Cardiac fibroblast (primary cell): Measurements from ENCODE around the gene ATG14.
A peak's percentile ranks its signal among the peaks of the same experiment; 100 is the strongest.

Experiments
- DNase-seq, 2 donors: peaks; one replicate each; pipeline versions ENCODE4 v3.0.0 to v3.0.0-alpha.2; 2010; ENCODE audit warnings: low read depth in 2 of 2
- H3K4me3 ChIP-seq, 2 donors: replicated peaks in 1 of 2; 1 replicate in 1 of 2; 2 replicates in 1 of 2; pipeline ENCODE4 v1.5.1; 2011; ENCODE audit warnings: low read depth in 2 of 2, low read length in 2 of 2, mild to moderate bottlenecking in 2 of 2, moderate library complexity in 1 of 2
- TF ChIP-seq, protein P1 (sequence below): IDR thresholded peaks from one replicate; pipeline ENCODE4 v1.5.1; 2011; ENCODE audit warnings: low read depth, mild to moderate bottlenecking, low read length, inconsistent platforms

ATG14 gene

DNA sequence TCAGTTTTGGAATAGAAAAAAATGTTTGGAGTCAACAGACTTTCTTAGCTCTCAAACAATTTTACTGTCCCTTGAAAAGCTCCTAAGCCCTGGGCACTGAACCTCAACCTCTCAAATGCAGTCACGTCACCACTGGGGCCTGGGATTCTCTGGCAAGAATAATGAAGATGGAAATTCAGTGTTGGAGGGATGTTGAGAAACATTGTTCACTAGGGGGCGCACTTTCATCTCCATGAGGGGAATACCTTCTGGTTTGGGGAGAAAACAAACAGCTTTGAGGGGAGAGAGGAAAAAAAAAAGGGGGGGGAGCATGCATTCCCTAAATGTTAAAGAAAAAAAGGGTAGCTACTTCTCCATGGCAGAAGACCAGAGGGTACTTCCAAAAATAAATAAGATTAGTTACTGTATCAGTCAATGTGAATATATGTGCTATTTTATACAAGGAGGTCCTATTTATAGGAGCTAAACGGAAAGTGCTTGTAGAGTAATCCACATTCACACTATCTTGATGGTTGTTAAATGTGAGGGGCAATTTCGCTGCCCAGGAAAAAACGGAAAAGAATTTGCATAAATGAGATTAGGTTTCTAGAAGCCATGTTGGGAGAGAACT, 34.6 kb upstream of the ATG14 start:
- DNase-seq, result peak; percentile 90 to 92
- H3K4me3 ChIP-seq, result no peak overlapping the region
- TF ChIP-seq, protein P1, sequence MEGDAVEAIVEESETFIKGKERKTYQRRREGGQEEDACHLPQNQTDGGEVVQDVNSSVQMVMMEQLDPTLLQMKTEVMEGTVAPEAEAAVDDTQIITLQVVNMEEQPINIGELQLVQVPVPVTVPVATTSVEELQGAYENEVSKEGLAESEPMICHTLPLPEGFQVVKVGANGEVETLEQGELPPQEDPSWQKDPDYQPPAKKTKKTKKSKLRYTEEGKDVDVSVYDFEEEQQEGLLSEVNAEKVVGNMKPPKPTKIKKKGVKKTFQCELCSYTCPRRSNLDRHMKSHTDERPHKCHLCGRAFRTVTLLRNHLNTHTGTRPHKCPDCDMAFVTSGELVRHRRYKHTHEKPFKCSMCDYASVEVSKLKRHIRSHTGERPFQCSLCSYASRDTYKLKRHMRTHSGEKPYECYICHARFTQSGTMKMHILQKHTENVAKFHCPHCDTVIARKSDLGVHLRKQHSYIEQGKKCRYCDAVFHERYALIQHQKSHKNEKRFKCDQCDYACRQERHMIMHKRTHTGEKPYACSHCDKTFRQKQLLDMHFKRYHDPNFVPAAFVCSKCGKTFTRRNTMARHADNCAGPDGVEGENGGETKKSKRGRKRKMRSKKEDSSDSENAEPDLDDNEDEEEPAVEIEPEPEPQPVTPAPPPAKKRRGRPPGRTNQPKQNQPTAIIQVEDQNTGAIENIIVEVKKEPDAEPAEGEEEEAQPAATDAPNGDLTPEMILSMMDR, result peak; percentile 70

DNA sequence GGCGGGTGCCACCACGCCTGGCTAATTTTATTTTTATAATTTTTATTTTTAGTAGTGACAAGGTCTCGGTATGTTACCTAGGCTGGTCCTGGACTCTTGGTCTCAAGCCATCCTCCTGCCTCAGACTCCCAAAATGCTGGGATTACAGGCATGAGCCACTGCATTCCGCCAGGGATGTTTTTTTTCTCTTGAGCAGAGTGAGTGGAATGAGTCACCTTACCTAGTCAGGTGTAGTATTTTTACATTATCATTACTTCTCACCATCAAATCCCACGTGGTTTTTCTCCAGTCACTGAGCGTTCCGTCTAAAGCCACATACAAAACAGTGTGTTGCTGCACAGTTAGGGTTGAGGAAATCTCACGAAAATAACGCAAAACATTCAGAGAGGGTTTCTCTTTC, 29.7 kb upstream of the ATG14 start:
- TF ChIP-seq, protein P1, result no peak
- DNase-seq, result no peak

DNA sequence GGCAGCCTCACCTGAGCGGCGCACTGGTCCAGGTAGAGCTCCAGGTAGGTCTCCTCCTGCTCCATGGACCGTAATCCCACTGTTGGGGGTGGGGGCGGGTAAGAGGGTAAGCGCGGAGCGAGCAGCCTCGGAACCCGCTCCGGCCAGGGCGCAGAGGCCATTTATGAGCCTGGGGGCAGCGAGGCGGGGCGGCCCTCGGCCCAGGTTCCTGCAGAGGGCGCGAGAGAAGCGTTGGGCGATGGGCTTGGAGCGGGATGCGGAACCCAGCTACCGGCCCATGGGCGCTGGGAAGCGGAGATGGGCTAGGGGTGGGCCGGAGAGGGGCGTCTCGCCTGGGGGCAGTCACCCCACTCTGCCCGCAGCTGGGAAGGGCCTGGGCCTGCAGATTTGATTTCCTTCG, 28.8 kb upstream of the ATG14 start, which contains the start of gene TBPL2:
TSS of gene TBPL2 (minus strand) at position 232 of the 400 bp plus-strand sequence. CDS start at position 65, 167 bp downstream.
- TF ChIP-seq, protein P1, result peak; percentile 32
- DNase-seq, result no peak
- peak within 1 kb of the TSS in 1 of 2 donors; percentile 8 for H3K4me3 ChIP-seq

More for the DNA sequence above, 29.7 kb upstream of the ATG14 start:
- no peak overlapping the region for H3K4me3 ChIP-seq

DNA sequence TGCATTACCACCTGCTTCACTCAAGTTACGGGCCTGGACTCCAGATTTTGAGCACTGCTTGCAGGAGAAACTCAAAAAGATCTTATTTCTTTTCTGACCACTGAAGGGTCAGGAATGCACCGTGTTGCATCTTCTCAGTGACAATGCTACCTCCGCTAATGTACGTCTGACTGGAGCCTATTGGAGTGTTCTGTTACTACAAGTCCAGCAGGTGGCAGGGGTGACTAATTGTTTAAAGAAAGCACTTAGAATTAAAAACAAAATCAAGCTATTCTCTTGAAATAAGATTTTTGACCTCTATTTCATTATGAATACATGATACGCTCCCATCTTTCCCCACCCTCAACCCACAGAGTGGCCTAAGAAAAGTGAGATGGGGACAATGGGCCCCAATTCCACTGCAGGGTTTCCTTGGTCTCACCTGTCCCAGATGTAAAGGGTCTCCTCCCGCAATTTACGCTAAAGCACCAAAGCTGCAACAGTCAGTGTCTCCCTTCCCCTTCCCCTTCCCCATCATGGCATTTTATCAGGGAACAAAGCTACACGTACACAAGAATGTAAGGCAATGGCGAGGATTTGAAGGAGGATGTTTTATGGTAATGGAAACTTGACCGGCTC, 26.5 kb upstream of the ATG14 start:
- peak; percentile 80 to 82 for DNase-seq
- TF ChIP-seq, protein P1, result peak; percentile 55
- H3K4me3 ChIP-seq, result no peak overlapping the region

DNA sequence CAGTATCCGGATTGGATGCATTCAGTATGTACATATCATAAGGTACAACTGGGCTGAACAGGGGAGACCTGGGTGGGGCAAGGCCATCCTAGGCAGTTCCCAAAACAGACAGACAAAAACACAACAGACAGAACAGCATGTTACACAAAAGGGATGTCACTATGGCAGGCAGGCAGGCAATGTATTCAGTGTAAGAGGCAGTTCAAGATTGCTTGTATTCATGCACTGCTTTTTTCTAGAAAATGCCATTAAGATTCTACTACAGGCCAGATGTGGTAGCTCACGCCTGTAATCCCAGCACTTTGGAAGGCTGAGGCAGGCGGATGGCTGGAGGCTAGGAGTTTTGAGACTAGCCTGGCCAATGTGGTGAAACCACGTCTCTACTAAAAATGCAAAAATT, 25.3 kb upstream of the ATG14 start:
- TF ChIP-seq, protein P1, result no peak
- no peak overlapping the region for H3K4me3 ChIP-seq
- no peak for DNase-seq

DNA sequence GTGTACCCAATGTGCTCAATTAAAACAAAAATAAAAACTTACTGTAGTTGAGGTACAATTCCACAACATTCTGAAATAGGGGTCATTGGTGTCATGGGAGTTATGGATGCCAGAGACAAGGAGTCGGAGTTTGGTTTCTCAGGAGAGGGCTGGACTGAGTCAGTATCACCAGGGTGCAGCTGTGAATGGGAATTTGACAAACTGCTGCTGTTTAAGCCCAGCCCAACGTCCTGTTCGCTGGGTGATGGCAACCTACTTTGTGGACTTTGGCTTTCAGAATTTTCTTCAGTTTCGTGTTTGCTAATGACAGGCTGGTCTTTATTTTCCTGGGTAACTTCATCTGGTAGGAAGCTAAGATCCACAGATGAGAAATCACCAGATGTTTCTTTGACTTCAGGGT, 24.9 kb upstream of the ATG14 start:
- TF ChIP-seq, protein P1, result no peak
- no peak for DNase-seq
- H3K4me3 ChIP-seq, result no peak overlapping the region

DNA sequence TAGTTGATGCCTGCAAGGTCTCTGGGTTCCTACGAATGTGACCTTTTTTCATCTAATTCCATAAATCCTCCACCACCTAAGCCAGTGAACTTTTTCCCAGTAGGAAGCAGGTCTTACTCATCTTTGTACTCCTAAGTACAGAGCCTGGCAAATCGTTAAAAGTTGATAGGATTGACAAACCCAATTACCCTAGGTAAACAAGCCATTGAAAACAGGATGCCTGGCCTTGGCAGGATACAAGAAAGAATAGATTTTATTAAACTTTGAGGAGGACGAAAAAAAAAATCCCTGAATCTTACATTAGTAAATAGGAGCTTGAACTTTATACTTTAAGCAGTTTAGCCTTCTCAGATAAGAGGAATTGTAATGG, 23.2 kb upstream of the ATG14 start:
- DNase-seq, result no peak
- no peak overlapping the region for H3K4me3 ChIP-seq

More for the DNA sequence above, 23.2 kb upstream of the ATG14 start:
- TF ChIP-seq, protein P1, result no peak
